Measurements from ENCODE around the gene EML6.
"Not testable (repeated sequence)": the region's sequence is repeated elsewhere in the genome, so short reads cannot be mapped to it uniquely, and the experiment has no call there.

The EML6 gene

GRCh38 chr2:54839461-54840255, 116.2 kb downstream of the EML6 start:
- in situ Hi-C loops (cut with MboI; ENCODE audit: low sequenced_read_pairs): no loop called here

GRCh38 chr2:54840559-54841468, 117.4 kb downstream of the EML6 start:
- in situ Hi-C loops (cut with MboI; ENCODE audit: low sequenced_read_pairs): no loop called here

GRCh38 chr2:54841500-54841899, 118.0 kb downstream of the EML6 start:
- in situ Hi-C loops (cut with MboI; ENCODE audit: low sequenced_read_pairs): not testable (repeated sequence)

DNA sequence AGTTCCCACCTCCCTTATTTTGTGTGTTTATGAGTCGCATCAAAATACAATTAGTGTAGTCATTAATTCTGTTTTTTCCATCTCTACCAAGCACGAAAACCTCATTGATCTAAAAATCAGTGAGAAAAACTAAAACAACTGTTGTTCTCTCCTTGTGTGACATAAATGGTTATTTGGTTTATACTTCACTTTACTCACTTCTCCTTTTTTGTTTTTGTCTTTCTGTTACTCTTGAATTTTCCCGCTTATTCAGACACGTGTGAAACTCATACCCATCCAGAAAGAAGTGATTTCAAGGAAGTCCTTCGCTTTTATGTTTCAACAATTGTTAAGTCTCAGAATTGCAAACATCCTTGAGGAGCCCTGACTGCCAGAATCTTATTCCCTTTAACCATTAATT, 121.6 kb downstream of the EML6 start:
- in situ Hi-C loops (cut with MboI; ENCODE audit: low sequenced_read_pairs): no loop called here

GRCh38 chr2:54845514-54845913, 122.1 kb downstream of the EML6 start:
- in situ Hi-C loops (cut with MboI; ENCODE audit: low sequenced_read_pairs): no loop called here

GRCh38 chr2:54850171-54851122, 127.0 kb downstream of the EML6 start:
- in situ Hi-C loops (cut with MboI; ENCODE audit: low sequenced_read_pairs): no loop called here

DNA sequence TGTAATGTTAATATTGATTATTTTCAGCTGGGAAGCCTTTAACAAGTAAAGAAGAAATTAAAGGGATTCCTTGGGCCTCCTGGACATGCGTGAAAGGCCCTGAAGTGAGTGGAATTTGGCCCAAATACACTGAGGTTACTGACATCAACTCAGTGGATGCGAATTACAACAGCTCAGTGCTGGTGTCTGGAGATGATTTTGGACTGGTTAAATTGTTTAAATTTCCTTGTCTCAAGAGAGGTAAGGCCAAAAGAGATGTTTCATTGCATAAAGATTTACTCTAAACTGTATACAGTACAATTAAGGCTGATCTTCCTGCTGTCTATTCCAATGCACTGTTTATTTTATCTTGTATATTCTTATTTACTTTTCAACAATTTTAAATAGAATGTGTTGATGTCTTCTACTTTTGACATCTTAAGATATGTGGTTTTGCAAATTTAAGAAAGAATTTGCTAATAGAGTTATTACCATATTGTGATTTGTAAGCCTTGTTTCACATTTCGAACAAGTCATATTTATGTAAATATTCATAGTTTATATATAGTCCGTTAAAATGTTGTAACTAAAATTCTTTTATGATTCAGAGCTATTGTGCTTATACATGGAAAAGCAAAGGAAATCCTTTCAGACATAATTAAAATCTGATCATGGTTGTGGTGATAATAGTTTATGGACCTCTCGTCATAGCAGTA, 130.3 kb downstream of the EML6 start:
- in situ Hi-C loops (cut with MboI; ENCODE audit: low sequenced_read_pairs): no loop called here

DNA sequence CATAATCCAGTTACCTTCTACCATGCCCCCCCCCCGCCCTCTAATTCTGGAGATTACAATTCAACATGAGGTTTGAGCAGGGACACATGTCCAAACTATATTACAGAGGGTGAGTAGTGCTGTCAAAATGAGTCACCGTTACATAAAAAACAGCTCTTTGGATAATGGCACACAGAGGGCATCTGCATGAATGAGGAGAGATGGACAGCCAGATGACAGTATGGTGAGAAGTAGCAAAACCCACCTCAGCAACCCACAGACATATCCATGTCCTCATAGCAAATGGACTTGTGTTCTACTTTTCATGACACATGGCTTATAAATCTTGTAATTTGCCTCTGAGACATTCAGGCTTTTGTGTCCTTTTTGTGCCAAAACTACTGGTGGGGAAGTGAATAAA, 132.0 kb downstream of the EML6 start:
- in situ Hi-C loops (cut with MboI; ENCODE audit: low sequenced_read_pairs): no loop called here

- in situ Hi-C loops (cut with MboI; ENCODE audit: low sequenced_read_pairs): no loop called here
These were observed 134.7 kb downstream of the EML6 start for GRCh38 chr2:54858021-54858681.

DNA sequence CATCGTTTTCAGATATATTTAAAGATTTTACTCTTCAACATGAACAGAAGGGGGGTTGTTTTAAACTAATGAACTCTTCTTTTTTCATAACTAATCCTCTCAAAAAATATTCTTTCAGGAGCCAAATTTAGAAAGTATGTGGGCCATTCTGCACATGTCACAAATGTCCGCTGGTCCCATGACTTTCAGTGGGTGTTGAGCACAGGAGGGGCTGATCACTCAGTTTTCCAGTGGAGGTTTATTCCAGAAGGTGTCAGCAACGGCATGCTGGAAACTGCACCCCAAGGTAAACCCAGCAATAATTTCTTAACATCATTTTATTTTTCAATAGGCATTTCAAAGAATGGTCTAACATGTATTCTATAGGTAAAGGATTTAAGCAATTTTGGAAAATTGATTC, 136.0 kb downstream of the EML6 start:
- in situ Hi-C loops (cut with MboI; ENCODE audit: low sequenced_read_pairs): no loop called here

- in situ Hi-C loops (cut with MboI; ENCODE audit: low sequenced_read_pairs): no loop called here
These were observed 136.7 kb downstream of the EML6 start for GRCh38 chr2:54859997-54860701.

- in situ Hi-C loops (cut with MboI; ENCODE audit: low sequenced_read_pairs): no loop called here
These were observed 138.8 kb downstream of the EML6 start for GRCh38 chr2:54862229-54862628.

- in situ Hi-C loops (cut with MboI; ENCODE audit: low sequenced_read_pairs): no loop called here
These were observed 139.3 kb downstream of the EML6 start for GRCh38 chr2:54862742-54863141.

GRCh38 chr2:54863660-54864059, 140.2 kb downstream of the EML6 start:
- in situ Hi-C loops (cut with MboI; ENCODE audit: low sequenced_read_pairs): no loop called here

DNA sequence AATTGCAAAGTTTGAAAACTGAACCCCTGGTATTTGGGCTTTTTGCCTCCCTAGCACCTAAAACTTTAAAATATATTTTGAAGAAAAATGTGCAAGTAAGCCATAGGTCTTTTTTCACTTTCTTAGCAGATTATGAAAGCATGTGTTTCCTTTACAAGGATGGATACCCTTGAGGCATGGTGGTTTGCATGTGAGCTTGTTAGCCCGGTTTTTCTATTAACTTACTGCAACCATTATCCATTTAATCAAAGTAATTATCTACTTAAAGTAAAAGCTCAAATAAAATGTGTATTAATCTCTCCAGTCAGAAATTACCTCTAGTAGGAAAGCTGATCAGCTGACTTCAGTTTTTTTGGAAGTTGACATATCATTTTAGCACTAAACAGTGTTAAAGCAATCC, 140.6 kb downstream of the EML6 start:
- in situ Hi-C loops (cut with MboI; ENCODE audit: low sequenced_read_pairs): no loop called here

- in situ Hi-C loops (cut with MboI; ENCODE audit: low sequenced_read_pairs): no loop called here
These were observed 141.3 kb downstream of the EML6 start for GRCh38 chr2:54864727-54865126.

- in situ Hi-C loops (cut with MboI; ENCODE audit: low sequenced_read_pairs): no loop called here
These were observed 142.7 kb downstream of the EML6 start for GRCh38 chr2:54866179-54866578.

DNA sequence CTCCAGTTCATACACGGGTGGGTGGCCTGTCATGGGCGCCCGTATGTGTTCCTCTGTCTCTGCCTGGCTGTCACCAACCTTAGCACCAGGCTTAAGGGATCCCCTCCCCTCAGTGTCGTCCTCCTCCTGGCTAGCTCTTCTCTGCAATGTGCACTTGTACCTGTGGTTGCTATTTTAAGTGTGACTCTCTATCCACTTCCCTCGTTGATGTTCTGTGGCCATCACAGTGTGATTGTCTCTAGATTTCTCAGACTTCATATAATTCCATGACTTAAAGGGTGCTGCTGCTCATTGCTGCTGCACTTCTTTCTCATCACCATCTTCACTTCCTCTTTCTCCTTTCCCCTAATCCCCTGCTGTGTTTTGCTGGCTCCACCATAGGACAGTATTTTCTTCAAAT, 143.4 kb downstream of the EML6 start:
- in situ Hi-C loops (cut with MboI; ENCODE audit: low sequenced_read_pairs): no loop called here

DNA sequence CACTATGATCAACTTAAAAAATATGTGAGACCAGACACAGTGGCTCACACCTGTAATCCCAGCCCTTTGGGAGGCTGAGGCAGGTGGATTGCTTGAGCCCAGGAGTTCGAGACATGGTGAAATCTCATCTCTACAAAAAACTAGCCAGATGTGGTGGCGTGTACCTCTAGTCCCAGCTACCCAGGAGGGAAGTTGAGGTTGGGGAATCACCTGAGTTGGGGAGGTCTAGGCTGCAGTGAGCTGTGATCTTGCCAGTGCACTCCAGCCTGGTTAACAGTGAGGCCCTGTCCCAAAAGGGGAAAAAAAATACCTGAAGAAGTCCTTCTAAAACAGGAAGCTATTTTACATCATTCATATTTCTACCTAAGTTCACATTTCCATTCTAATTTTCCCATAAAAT, 144.0 kb downstream of the EML6 start:
- in situ Hi-C loops (cut with MboI; ENCODE audit: low sequenced_read_pairs): no loop called here
